K562 (cell line): Measurements from ENCODE around the gene JSRP1. TPM values are rescaled to one million over a fixed set of nuclear protein-coding genes. Genes with fewer than 3 reads are reported as not detected.

Experiments used
- ATAC-seq: fragments of 200-7000 bp; cut with Tn5 transposase; 3 replicates; pipeline ENCODE4 v1.9.1; 2020; ENCODE audit warnings: moderate library complexity
- BruUV-seq: library from RNA; stranded (reverse); fragments of 400-500 nt; replicated peaks from 2 replicates; lab custom pipeline; 2021; lab: Mats Ljungman, UMichigan
- CTCF ChIA-PET: fragments of 300-600 bp; formaldehyde crosslinking; extraction: SDS; loops from one replicate; lab custom pipeline; 2021; ENCODE audit warnings: low intra/inter-chr PET ratio; lab: Yijun Ruan, JAX
- POLR2A ChIA-PET: fragments of 300-600, 350-650 bp; sonication (Branson Sonifier 250); formaldehyde crosslinking; extraction: SDS; loops from one replicate; lab custom pipeline; 2021; ENCODE audit warnings: antibody characterized with exemption, inconsistent platforms; lab: Yijun Ruan, JAX
- DNase-seq, 4 experiments: peaks; one replicate each; pipeline versions ENCODE4 v3.0.0 to v3.0.0-alpha.2; 2011 to 2018; ENCODE audit warnings: low spot score in 3 of 4, mixed read lengths in 3 of 4; ENCODE audit errors: extremely low read depth in 1 of 4
- FAIRE-seq: peaks from 2 replicates; lab custom pipeline; 2011; peaks lifted over from hg19 to GRCh38; lab: Jason Lieb, UNC
- H2AFZ ChIP-seq: 2 replicates; pipeline ENCODE4 v1.6.0; 2011; ENCODE audit warnings: low read depth, low read length, control low read depth, inconsistent platforms
- H3K27ac ChIP-seq: fragments of 200-600 bp; 3 replicates; pipeline ENCODE4 v1.8.0; 2011; ENCODE audit warnings: low read depth, mild to moderate bottlenecking, control low read depth, inconsistent platforms, low read length, moderate library complexity, mixed read lengths; ENCODE audit errors: extremely low read depth
- H3K27me3 ChIP-seq, 2 experiments: fragments of 300-600 bp in 1 of 2; 2 replicates in 1 of 2; 3 replicates in 1 of 2; pipeline versions ENCODE4 v1.6.0 to v1.8.0; 2011; ENCODE audit warnings: inconsistent platforms in 2 of 2, low read length in 2 of 2, mild to moderate bottlenecking in 1 of 2, mixed read lengths in 1 of 2, moderate library complexity in 1 of 2; ENCODE audit not compliant: control insufficient read depth in 2 of 2, insufficient read depth in 2 of 2
- H3K36me3 ChIP-seq: fragments of 300-600 bp; 3 replicates; pipeline ENCODE4 v1.8.0; 2011; ENCODE audit warnings: mild to moderate bottlenecking, low read length, inconsistent platforms; ENCODE audit not compliant: control insufficient read depth, insufficient read depth
- H3K4me1 ChIP-seq, 2 experiments: fragments of 200-600 bp in 1 of 2; replicated peaks in 1 of 2; 2 replicates in 1 of 2; 3 replicates in 1 of 2; pipeline versions ENCODE4 v1.5.1 to v1.8.0; 2011; ENCODE audit warnings: inconsistent platforms in 2 of 2, low read length in 2 of 2, mild to moderate bottlenecking in 1 of 2, mixed read lengths in 1 of 2, moderate library complexity in 1 of 2; ENCODE audit not compliant: control insufficient read depth in 2 of 2, insufficient read depth in 2 of 2
- H3K4me2 ChIP-seq: 2 replicates; pipeline ENCODE4 v1.6.1; 2011; ENCODE audit warnings: low read length, control low read depth, inconsistent platforms, mixed read lengths; ENCODE audit not compliant: insufficient read depth
- H3K4me3 ChIP-seq: fragments of 200-600 bp; sonication (generic), shearing (Covaris generic); 2 replicates; pipeline ENCODE4 v1.5.1; 2016; ENCODE audit warnings: control low read depth, inconsistent platforms
- H3K79me2 ChIP-seq: fragments of 200-600 bp; 3 replicates; pipeline ENCODE4 v1.8.0; 2011; ENCODE audit warnings: low read length, inconsistent platforms; ENCODE audit not compliant: control insufficient read depth, insufficient read depth
- H3K9ac ChIP-seq, 2 experiments: 2 replicates each; pipeline versions ENCODE4 v1.6.0 to v1.6.1; 2011; ENCODE audit warnings: low read depth in 2 of 2, low read length in 2 of 2, control low read depth in 1 of 2, inconsistent platforms in 1 of 2, mild to moderate bottlenecking in 1 of 2, mixed read lengths in 1 of 2; ENCODE audit not compliant: insufficient read depth in 1 of 2
- H3K9me1 ChIP-seq: one replicate; pipeline ENCODE4 v1.6.0; 2011; ENCODE audit warnings: inconsistent platforms, mild to moderate bottlenecking, low read length, moderate library complexity; ENCODE audit not compliant: control insufficient read depth, insufficient read depth
- H3K9me3 ChIP-seq: replicated peaks from 2 replicates; pipeline ENCODE4 v1.5.1; 2011; ENCODE audit warnings: low read depth, low read length, inconsistent platforms; ENCODE audit not compliant: control insufficient read depth, insufficient read depth
- H4K20me1 ChIP-seq: replicated peaks from 2 replicates; pipeline ENCODE4 v1.6.1; 2011; ENCODE audit warnings: low read length, inconsistent platforms, mixed read lengths; ENCODE audit not compliant: control insufficient read depth, insufficient read depth
- CREM ChIP-seq: IDR thresholded peaks from 2 replicates; pipeline ENCODE4 v1.6.1; 2014; ENCODE audit warnings: antibody characterized with exemption, low read depth
- LEF1 ChIP-seq: fragments of 450-650 bp; IDR thresholded peaks from 2 replicates; pipeline ENCODE4 v1.6.1; 2016; ENCODE audit warnings: mild to moderate bottlenecking
- RBM22 ChIP-seq: fragments of 200-400 bp; formaldehyde crosslinking; IDR thresholded peaks from 2 replicates; pipeline ENCODE4 v1.6.1; 2018; ENCODE audit warnings: low read length, low read depth; ENCODE audit not compliant: poor library complexity, severe bottlenecking
- RBM34 ChIP-seq: fragments of 200-400 bp; formaldehyde crosslinking; IDR thresholded peaks from 2 replicates; pipeline ENCODE4 v1.6.1; 2018; ENCODE audit warnings: low read length, borderline replicate concordance; ENCODE audit not compliant: insufficient read depth
- RUNX1 ChIP-seq: sonication (generic); IDR thresholded peaks from 2 replicates; pipeline ENCODE4 v1.6.1; 2016; ENCODE audit warnings: antibody characterized with exemption, low read depth
- ZBTB7A ChIP-seq: IDR thresholded peaks from 2 replicates; pipeline ENCODE4 v1.6.1; 2011; ENCODE audit warnings: low read depth, mild to moderate bottlenecking, low read length, moderate library complexity, borderline replicate concordance; ENCODE audit not compliant: control insufficient read depth
- ZNF436 ChIP-seq: fragments of 250-450, 450-650 bp; sonication (Bioruptor Pico); formaldehyde crosslinking; IDR thresholded peaks from 2 replicates; pipeline ENCODE4 v1.7.0; 2020; ENCODE audit warnings: mild to moderate bottlenecking
- ZZZ3 ChIP-seq: fragments of 450-650 bp; IDR thresholded peaks from 2 replicates; pipeline ENCODE4 v1.6.1; 2016; ENCODE audit warnings: antibody characterized with exemption, mild to moderate bottlenecking, moderate library complexity
- WGBS: fragments of 100-300 bp; shearing (Covaris generic); methylation state at CpG from one replicate; pipeline ENCODE4 v1.1.6; 2016; ENCODE audit warnings: low coverage, mixed read lengths; ENCODE audit not compliant: insufficient coverage; ENCODE audit errors: missing lambda C conversion rate; 5-methylcytosine and 5-hydroxymethylcytosine counted together
- in situ Hi-C: fragments of 300-500 bp; cut with MboI; formaldehyde crosslinking; loops from 4 replicates; pipeline ENCODE4 v1.15.0; 2018; ENCODE audit warnings: inconsistent platforms, mixed read lengths
- intact Hi-C: fragments of 100-400 bp; cut with micrococcal nuclease; formaldehyde crosslinking; loops from 2 replicates; pipeline ENCODE4 v1.14.2; 2022
- polyA plus RNA-seq, 8 experiments: library from polyadenylated mRNA; depleted of rRNA in 4 of 8; stranded (reverse) in 5 of 8; unstranded in 3 of 8; fragments of >200 nt; fragmentation: Nextera tagmentation in 2 of 8; fragmentation: Illumina TruSeq in 1 of 8; extraction: Ambion mirVana in 2 of 8; extraction: Trizol in 1 of 8; gene quantifications; 2 replicates each; pipeline versions ENCODE4 v1.2.1 to v1.2.3, GENCODE V29; 2011 to 2014; ENCODE audit warnings: inconsistent platforms in 1 of 8, missing spikeins in 1 of 8
- total RNA-seq, 7 experiments: library from RNA; depleted of rRNA in 6 of 7; stranded (reverse); fragments of >200 nt in 6 of 7; fragmentation: Illumina TruSeq in 2 of 7; extraction: Trizol in 2 of 7; gene quantifications; 2 replicates each; pipeline versions ENCODE4 v1.2.1 to v1.2.3, GENCODE V29; 2011 to 2021; ENCODE audit warnings: low replicate concordance in 1 of 7
- TF ChIP-seq, protein P1 (sequence below): conservative IDR thresholded peaks from 2 replicates; pipeline ENCODE4 v1.6.1; 2011; ENCODE audit warnings: low read depth, mild to moderate bottlenecking, low read length; ENCODE audit not compliant: control insufficient read depth

JSRP1 gene
- total and polyA plus RNA-seq, 9 of the 15 experiments (the other 6 are each of a cell fraction or from before 2014, with no cell fraction given), result 0.08 to 1.2 (median 0.51) TPM; not detected in 4

DNA sequence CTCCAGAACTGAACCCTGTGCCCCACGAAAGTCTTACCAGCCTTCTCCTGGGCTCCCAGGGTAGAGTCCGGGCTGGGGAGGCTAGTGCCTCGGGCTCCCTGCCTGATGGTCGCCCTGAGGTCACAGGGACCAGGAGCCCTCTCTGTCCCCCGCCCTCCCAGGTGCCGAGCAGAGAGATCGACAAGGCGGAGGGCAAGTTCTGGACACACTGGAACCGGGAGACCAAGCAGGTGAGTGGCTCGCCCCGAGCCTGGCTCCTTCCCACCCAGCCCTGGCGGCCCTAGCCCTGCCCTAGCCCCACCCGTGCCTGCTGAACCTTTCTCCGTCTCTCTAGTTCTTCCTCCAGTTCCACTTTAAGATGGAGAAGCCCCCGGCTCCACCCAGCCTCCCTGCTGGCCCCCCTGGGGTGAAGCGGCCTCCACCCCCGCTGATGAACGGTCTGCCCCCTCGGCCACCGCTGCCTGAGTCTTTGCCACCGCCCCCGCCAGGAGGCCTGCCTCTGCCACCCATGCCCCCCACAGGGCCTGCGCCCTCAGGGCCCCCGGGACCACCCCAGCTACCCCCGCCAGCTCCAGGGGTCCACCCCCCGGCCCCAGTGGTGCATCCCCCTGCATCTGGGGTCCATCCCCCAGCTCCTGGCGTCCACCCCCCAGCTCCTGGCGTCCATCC is 8.7 kb downstream of the JSRP1 start:
- no peaks in the 10 kb centered on the region for H3K9me1 ChIP-seq
- no peak overlapping the region for H3K4me2 ChIP-seq
- BruUV-seq, result no TSS peak
- ChIA-PET POLR2A (interaction anchor here (1.1 to 3.3 kb wide), 3 partner anchors 8 to 12 kb away, joined by 4 to 35 read pairs (median 22); no protein-coding TSS in a partner anchor), CTCF (no interaction called here)
- peaks cover 10% of the 10 kb centered on the region for H4K20me1 ChIP-seq
- no peak overlapping the region for H3K4me3 ChIP-seq
- in situ Hi-C loops (no loop called here), intact Hi-C loops (no loop called here)
- peak overlapping the region in 1 of 2 experiments; percentile 31; a peak in 1 of 4 replicates for H3K9ac ChIP-seq
- H3K4me1 ChIP-seq, result peaks cover 0 to 67% of the 10 kb centered on the region in 2 experiments; a peak in 2 of 5 replicates
- TF ChIP-seq RUNX1 (no peak), CREM (no peak), ZZZ3 (no peak), RBM34 (no peak), ZNF436 (no peak), RBM22 (peak; percentile 19), LEF1 (no peak), ZBTB7A (peak; percentile 19; the same call in 1 of the 2 replicates)
- TF ChIP-seq, protein P1, sequence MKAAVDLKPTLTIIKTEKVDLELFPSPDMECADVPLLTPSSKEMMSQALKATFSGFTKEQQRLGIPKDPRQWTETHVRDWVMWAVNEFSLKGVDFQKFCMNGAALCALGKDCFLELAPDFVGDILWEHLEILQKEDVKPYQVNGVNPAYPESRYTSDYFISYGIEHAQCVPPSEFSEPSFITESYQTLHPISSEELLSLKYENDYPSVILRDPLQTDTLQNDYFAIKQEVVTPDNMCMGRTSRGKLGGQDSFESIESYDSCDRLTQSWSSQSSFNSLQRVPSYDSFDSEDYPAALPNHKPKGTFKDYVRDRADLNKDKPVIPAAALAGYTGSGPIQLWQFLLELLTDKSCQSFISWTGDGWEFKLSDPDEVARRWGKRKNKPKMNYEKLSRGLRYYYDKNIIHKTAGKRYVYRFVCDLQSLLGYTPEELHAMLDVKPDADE, result no peak
- H2AFZ ChIP-seq, result no peak overlapping the region
- FAIRE-seq (no peak), DNase-seq (no peak), ATAC-seq (no peak)
- H3K79me2 ChIP-seq, result peaks cover 17% of the 10 kb centered on the region
- WGBS, result 88% methylated on average over 17 of the region's 28 CpGs
- H3K27ac ChIP-seq, result no peak overlapping the region
- peaks cover 69% of the 10 kb centered on the region; the same call in 2 of the 3 replicates for H3K36me3 ChIP-seq
- H3K9me3 ChIP-seq, result no peaks in the 10 kb centered on the region
- no peaks in the 10 kb centered on the region for H3K27me3 ChIP-seq
